HG03135 (cell line): ENCODE measurements around the gene RAD51B.
"Not testable (repeated sequence)": the region's sequence is repeated elsewhere in the genome, so short reads cannot be mapped to it uniquely, and the experiment has no call there.

ENCODE experiments used
- ATAC-seq: cut with Tn5 transposase; IDR thresholded peaks from one replicate; pipeline ENCODE4 v1.9.1; 2021; ENCODE audit warnings: mild to moderate bottlenecking, moderate library complexity; ENCODE audit not compliant: unreplicated experiment

RAD51B gene

DNA sequence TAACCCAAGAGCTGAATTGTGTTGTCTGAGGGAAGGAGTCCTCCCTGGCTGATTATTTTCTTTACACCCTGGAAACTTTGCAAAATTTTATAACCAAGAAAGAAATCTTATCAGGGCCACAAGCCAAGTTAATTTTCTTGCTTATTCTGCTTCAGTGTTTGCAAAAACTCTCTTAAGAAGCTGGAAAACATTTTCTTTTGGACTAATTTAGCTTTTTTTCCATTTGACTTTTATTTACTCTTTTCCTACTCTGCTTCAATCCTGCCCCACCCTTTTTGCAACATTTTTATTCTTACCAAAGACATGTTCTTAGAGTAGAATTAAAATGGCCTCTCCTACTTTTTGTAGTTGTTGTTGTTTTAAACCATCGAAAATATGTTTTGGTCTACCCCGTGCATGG is 594.5 kb downstream of the RAD51B start:
- no peak for ATAC-seq

DNA sequence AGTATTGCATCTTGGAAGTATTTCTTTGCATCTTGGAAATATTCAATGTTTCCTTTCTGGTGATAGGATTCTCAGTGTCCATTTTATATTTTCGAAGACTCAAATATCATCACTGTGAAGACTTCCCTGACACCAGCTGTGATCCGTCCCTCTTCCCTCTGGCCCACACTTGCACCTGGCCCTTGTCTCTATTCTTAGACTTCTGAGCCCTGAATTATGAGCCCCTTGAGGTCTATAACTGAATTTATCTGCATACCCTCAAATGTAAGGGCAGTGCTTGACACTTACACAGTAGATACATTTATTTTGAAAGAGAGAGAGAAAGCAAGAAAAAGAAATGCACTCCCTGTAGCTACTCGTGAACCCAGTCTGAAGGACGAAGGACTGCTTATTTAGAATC is 596.6 kb downstream of the RAD51B start:
- ATAC-seq = no peak

DNA sequence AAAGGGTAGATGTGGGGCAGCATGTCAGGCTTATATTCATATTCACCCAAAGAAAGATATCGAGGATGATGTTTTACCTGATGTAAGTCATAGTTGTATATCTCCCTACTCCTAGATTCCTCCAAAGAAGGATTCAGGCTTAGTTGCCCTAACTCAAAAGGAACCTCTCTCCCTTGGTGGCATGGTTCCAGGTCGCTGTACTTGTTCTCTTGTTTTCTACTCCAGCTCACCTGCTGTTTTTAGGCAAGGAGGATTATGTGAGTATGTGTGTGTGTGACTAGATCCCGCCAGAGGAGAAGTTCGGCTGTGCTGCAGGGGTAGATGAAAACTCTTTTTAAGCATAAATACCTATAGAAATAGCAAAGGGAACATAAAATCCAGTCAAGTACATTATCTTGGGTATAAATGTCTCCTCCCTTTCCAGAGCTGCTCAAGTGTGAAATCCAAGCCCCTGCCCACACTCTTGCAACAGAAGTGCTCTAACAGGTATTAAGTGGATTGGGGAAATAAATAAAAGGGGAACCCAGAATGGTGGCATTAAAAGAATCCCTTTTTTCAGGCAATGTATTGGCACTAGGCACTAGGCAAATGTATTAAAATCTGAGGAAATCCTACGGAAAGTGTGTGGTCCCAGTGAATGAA is 597.6 kb downstream of the RAD51B start:
- no peak for ATAC-seq

DNA sequence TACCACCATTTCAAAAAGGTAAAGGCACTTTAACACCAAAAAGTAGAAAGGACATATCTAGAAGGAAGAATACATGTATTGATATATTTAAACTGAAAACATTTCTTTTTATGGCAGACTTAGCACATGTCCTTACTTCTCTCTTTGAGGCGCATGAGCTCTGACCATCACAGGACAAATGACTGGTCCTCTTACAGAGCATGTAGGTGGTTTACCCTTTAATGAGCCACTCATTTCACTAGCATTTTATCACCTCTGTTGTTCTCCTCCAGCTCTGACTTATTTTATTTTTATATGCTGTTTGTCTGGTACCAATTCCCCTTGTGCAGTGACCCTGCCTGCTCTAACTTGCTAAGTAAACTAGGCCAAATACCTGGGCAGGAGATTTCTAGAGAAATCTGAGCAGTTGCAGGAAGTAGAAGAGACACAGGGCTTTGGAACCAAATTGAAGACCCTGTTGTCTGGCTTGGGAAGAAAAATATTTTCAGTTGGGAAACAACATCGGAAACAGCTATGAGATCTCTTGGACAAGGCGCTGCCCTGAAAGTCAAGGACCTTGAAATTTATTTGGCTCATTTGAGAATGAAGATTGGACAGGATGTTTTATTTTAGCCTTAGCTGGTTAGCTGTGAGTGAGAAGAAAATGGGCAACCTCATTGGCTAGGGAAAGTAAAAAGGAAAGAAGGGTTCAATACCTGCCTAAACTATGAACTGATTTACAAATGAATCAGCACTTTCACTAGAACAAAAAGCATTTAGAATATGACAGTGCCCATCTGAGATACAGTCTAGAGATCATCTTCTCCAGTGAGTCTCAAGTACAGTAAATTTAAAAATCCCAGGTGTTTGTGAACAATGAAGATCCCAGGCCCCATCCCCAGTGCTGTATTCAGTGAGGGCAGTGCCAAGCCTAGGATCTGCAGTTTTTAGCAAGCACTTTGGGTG is 598.9 kb downstream of the RAD51B start:
- no peak for ATAC-seq

DNA sequence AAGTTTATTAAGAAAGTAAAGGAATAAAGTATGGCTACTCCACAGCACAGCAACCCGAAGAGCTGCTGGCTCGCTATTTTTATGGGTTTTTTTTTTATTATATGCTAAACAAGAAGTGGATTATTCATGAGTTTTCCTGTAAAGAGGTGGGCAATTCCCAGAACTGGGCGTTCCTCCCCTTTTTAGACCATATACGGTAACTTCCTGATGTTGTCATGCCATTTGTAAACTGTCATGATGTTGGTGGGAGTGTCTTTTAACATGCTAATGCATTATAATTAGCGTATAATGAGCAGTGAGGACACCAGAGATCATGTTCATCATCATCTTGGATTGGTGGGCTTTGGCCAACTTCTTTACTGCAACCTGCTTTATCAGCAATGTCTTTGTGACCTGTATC is 600.8 kb downstream of the RAD51B start:
- no peak for ATAC-seq

DNA sequence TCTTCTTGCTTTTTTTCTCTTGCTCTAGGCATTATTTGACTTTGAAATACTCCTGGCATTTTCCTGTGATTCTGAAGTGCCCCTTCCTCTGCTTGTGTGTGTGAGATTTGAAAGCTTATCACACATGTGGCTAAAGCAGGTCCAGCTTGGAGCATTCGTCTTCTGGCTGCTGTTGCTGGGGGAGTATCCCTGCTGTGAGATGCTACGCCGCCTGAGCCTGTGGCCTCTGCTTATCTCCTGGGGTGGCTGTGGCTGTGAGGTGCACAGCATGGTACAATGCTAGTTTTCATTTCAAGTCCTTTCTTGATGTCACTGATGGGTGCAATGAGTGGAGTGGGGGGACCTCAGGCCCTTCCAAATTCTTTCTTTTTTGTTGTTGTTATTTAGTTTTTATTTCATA is 601.5 kb downstream of the RAD51B start:
- no peak for ATAC-seq

DNA sequence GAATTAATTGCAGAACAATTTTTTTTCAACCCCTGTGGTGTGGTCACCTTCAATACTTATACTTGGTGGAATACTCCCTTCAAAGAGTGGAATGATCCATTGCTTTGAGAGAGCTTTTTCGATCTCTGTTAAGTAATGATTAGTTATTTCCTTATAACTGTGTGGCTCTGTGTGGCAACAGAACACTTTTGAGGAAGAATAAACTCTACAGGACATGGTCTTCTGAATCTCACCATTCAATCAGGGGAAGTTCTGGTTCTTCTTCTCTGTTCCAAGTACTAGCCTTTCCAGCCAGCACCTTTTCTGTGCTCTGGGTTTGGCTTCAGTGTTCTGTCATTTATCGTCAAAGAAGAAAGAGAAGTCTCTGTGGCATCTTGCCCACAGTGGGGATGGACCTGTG is 604.1 kb downstream of the RAD51B start:
- no peak for ATAC-seq

DNA sequence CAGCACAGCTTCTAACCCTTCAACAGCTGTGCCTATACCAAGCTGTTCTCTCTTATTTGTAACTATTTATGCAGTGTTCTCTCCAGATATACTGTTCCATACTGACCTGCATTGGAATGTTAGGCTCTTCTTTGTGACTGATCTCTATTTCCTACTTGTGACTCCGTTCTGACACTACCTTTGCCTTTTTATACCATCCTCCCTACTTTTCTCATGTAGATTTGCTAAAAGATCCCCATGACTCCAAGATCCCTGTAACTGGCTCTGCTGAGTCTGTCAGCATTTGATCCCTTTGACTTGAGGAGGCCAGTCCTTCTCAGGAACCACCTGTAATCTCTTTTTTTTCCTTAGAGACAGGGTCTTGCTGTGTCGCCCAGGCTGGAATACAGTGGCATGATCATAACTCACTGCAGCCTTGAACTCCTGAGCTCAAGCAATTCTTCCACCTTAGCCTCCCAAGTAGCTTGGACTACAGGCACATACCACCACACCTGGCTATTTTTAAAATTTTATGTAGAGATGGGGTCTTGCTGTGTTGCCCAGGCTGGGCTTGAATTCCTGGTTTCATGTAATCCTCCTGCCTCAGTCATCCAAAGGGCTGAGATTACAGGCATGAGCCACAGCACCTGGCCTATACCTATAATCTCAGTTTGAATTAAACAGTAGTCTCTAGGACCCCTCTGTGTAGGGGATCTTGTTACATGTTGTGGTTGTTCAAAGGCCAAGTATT is 605.0 kb downstream of the RAD51B start:
- ATAC-seq = no peak

DNA sequence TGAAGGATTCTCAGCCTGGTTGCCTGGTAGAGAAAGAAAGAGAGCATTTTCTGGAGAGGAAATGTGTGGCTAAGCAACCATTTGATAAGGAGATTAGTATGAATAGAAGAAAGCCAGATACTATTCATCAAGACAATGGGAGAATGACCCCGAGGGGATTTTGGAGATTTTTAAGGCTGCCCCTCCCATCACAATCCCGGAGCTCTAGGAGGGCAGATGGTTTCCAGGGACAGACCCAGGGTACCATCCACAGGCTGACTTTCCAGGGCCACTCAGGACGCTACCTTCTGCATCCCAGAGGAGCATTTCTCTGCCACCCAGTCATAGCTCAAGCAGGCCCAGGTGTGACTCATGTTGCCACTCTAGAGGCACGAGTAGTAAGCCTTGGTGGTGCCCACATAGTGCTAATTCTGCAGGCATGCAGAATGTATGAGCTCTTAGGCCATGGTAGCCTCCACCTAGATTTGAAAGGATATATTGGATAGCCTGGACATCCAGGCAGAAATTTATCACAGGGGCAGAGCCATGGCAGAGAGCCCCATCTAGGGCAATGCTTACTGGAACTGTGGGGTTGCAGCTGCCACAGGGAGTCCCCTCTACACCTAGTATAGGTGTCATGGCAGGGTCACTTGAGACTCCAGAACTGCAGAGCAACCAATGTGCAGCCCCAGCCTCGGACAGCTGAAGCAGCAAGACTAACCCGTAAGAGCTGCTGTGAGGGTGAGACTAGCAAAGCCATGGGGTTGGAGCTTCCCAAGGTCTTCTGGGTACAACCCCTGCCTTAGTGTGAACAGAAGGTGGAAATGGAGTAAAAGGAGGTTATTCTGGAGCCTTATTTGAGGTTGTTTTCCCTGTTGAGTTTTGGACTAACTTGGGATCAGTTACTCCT is 607.3 kb downstream of the RAD51B start:
- no peak for ATAC-seq

DNA sequence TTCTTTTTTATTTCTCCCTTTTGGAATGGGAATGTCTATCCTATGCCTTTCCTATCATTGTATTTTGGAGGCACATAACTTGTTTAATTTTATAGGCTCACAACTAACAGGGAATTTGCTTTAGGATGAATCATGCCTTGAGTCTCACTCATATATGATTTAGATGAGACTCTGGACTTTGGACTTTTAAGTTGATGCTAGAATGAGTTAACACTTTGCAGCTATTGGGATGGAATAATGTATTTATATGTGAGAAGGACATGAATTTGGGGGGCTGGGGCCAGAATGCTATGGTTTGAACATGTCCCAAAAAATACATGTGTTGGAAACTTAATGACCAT is 607.9 kb downstream of the RAD51B start:
- ATAC-seq = no peak

DNA sequence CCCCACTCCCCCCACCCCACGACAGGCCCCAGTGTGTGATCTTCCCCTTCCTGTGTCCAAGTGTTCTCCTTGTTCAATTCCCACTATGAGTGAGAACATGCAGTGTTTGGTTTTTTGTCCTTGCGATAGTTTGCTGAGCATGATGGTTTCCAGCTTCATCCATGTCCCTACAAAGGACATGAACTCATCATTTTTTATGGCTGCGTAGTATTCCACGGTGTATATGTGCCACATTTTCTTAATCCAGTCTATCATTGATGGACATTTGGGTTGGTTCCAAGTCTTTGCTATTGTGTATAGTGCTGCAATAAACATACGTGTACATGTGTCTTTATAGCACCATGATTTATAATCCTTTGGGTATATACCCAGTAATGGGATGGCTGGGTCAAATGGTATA is 609.3 kb downstream of the RAD51B start:
- not testable (repeated sequence) for ATAC-seq

DNA sequence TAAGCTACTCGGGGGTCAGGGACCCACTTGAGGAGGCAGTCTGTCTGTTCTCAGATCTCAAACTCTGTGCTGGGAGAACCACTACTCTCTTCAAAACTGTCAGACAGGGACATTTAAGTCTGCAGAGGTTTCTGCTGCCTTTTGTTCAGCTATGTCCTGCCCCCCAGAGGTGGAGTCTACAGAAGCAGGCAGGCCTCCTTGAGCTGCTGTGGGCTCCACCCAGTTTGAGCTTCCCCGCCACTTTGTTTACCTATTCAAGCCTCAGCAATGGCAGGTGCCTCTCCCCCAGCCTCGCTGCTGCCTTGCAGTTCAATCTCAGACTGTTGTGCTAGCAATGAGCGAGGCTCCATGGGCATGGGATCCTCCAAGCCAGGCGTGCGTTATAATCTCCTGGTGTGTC is 614.6 kb downstream of the RAD51B start:
- not testable (repeated sequence) for ATAC-seq

DNA sequence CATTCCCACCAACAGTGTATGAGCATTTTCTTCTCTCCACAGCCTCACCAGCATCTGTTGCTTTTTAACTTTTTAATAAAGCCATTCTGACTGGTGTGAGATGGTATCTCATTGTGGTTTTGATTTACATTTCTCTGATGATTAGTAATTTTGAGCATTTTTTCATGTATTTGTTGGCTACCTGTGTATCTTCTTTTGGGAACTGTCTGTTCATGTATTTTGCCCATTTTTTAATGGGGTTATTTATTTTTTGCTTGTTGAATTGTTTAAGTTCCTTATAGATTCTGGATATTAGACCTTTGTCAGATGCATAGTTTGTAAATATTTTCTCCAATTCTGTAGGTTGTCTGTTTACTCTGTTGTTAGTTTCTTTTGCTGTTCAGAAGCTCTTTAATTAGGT is 616.1 kb downstream of the RAD51B start:
- ATAC-seq = not testable (repeated sequence)

DNA sequence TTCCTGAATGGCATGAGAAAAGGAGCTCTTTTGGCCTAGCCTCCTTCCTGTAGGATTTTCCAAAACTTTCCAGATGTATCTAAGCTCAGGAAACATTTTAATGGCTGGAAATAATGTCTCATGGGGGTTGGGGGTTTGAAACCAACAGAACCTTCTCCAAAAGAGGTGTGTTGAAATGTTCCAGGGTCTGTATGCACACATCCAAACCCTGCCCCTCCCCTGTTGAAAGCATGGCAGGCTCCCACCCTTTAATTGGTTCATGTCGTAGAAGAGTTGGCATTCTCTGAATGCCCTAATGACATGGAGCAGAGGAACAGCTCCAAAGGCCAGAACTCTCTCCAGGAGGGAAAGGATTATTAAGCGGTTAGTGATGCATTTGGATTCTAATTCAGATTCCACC is 620.1 kb downstream of the RAD51B start:
- no peak for ATAC-seq

DNA sequence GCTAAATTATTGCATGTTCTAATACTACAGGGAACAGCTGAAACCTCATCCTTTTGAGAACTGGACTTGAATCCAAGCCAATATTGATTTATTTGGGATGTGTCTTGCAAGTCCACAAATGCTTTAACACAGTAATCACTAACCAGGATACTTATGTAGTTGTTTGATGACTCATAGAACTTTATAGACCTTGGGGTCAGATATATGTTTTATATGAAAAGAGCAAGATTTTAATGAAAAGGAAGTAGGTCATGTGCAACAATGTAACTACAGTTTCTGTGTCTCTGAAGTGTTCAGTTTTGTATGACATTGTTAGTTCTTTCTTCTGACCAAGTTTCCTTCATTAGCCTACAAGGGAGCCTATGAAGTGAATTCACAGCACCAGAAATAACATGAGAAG is 621.2 kb downstream of the RAD51B start:
- no peak for ATAC-seq

DNA sequence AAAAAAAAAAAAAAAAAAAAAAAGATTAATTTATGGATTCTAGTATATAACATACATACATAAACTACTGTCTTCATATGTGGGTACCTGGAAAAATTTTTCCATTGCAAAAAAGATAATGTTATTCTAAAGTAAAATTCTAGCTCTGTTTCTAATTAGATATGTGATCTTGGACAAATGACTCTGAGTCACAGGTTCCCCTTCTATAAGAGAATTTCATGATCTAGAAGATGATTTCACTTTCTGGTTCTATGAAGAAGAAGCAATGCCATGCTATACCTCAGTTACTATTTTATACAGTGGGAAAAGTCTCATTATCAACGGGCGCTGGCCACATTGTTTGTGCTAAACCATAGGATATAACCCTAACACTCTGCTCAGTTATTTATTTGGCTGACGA is 622.0 kb downstream of the RAD51B start:
- ATAC-seq = no peak

DNA sequence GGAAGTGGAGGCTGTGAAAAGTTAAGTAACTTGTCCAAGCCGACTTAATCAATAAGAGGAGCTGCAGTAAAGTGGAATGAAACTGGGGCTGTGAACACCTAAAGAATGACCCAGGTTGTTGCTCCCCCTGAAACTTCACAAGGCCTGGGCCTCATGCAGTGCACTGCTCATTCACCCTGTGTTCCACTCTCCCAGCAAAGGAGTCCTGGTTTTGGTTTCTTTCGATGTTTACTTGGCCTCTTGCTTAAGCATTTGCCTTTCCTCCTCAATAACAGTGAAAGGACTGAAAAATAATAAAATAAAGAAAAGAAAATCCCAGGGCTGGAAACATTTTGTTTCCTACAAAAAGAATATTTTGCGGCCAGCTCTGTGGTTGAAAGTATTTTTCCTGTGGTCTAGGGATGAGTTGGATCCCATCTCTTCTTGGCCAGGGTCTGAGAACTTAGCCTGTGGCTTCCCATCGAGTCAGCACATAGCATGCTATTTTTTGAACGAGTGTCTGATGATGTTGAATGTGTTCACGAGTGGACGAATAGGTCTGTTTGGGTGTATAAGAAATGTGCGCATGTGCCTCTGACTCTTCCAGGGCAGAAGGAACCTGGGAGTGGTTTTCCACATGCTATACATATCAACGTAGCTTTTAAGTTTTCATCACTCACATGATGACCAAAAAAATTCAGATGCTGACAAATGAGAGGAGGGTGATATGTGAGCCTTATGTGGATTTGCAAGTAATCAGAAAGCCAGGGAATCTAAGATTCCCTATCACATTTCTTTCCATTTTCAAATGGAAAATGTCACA is 623.5 kb downstream of the RAD51B start:
- ATAC-seq = no peak

DNA sequence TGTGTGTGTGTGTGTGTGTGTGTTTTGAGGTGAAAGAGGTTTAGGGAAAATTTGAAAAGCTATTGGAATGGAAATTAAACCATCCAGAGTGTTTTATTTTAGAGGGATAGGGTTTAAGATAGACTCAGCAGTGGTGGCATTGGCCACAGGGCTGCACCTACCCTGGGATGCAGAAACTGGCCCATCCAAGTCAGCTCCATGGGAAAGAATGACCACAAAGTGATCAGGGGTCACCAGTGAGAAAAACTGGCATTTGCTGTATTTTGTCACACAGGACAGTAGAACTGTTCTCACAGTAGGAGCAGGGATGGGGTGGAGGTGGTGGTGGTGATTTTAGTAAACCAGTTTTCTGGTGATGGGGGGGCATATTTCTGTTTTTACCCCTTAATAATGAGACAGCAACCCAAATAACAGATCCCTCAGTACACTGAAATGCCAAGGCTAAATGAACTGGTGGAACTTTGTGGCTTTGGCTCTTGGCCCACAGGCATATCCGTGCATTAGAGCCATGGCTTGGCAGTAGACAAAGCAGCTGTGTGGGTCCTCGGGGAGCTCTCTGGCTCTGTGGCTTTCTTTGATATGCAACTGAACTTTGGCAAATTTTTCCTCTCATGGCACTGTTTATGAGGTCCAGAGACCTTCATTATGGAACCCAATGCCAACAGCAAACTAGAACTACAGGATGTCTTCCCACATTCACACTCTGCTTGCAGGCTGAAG is 625.0 kb downstream of the RAD51B start:
- ATAC-seq = no peak
